Liver (tissue), 9 donors: ENCODE results near the gene TSPEAR. TPM values are rescaled to one million over a fixed set of nuclear protein-coding genes. Genes with fewer than 3 reads are reported as not detected.
A peak's percentile ranks its signal among the peaks of the same experiment; 100 is the strongest.

Experiments used
- DNase-seq: peaks from one replicate; pipeline ENCODE4 v3.0.0-alpha.2; 2017; ENCODE audit warnings: low spot score
- H3K27ac ChIP-seq, 2 donors: one replicate each; pipeline ENCODE4 v1.7.0; 2013; ENCODE audit warnings: inconsistent platforms in 2 of 2, low read length in 2 of 2, control low read depth in 1 of 2, low read depth in 1 of 2, mild to moderate bottlenecking in 1 of 2
- H3K27me3 ChIP-seq, 4 donors: one replicate each; pipeline versions ENCODE4 v1.6.1 to v1.7.0; 2013; ENCODE audit warnings: low read length in 3 of 4, inconsistent platforms in 1 of 4, mild to moderate bottlenecking in 1 of 4, moderate library complexity in 1 of 4; ENCODE audit not compliant: control insufficient read depth in 4 of 4, insufficient read depth in 4 of 4
- H3K36me3 ChIP-seq, 4 donors: one replicate each; pipeline versions ENCODE4 v1.6.1 to v1.7.0; 2013; ENCODE audit warnings: low read length in 3 of 4, mild to moderate bottlenecking in 3 of 4, low read depth in 1 of 4, moderate library complexity in 1 of 4; ENCODE audit not compliant: control insufficient read depth in 4 of 4, insufficient read depth in 3 of 4
- H3K4me1 ChIP-seq, 4 donors: one replicate each; pipeline versions ENCODE4 v1.6.1 to v1.7.0; 2013; ENCODE audit warnings: low read length in 3 of 4, mild to moderate bottlenecking in 3 of 4, moderate library complexity in 1 of 4; ENCODE audit not compliant: control insufficient read depth in 4 of 4, insufficient read depth in 4 of 4
- H3K4me3 ChIP-seq, 3 donors: one replicate each; pipeline versions ENCODE4 v1.6.1 to v1.7.0; 2013; ENCODE audit warnings: low read length in 3 of 3, control low read depth in 1 of 3, low read depth in 1 of 3, mild to moderate bottlenecking in 1 of 3
- H3K9ac ChIP-seq, 2 donors: one replicate each; pipeline ENCODE4 v1.7.0; 2013; ENCODE audit warnings: low read length in 2 of 2, mild to moderate bottlenecking in 2 of 2, moderate library complexity in 2 of 2, control low read depth in 1 of 2, low read depth in 1 of 2
- H3K9me3 ChIP-seq, 4 donors: one replicate each; pipeline versions ENCODE4 v1.6.1 to v1.7.0; 2013; ENCODE audit warnings: low read length in 3 of 4; ENCODE audit not compliant: control insufficient read depth in 4 of 4
- ATF3 ChIP-seq: IDR thresholded peaks from 2 replicates; pipeline ENCODE4 v1.6.1; 2016; ENCODE audit warnings: antibody characterized with exemption
- FOXA1 ChIP-seq: IDR thresholded peaks from 2 replicates; pipeline ENCODE4 v1.6.1; 2016; ENCODE audit warnings: antibody characterized with exemption
- FOXA2 ChIP-seq: IDR thresholded peaks from 2 replicates; pipeline ENCODE4 v1.6.1; 2016; ENCODE audit warnings: antibody characterized with exemption
- GABPA ChIP-seq, 2 donors: IDR thresholded peaks in 1 of 2; conservative IDR thresholded peaks in 1 of 2; 2 replicates each; pipeline ENCODE4 v1.6.1; 2016; ENCODE audit warnings: antibody characterized with exemption in 2 of 2, mild to moderate bottlenecking in 1 of 2, moderate library complexity in 1 of 2
- JUND ChIP-seq, 2 donors: IDR thresholded peaks; 2 replicates each; pipeline ENCODE4 v1.6.1; 2016; ENCODE audit warnings: antibody characterized with exemption in 2 of 2
- RAD21 ChIP-seq, 2 donors: IDR thresholded peaks; 2 replicates each; pipeline ENCODE4 v1.6.1; 2016; ENCODE audit warnings: antibody characterized with exemption in 2 of 2, mild to moderate bottlenecking in 2 of 2
- REST ChIP-seq: IDR thresholded peaks from 2 replicates; pipeline ENCODE4 v1.6.1; 2016; ENCODE audit warnings: antibody characterized with exemption, mild to moderate bottlenecking
- RXRA ChIP-seq, 2 donors: IDR thresholded peaks; 2 replicates each; pipeline ENCODE4 v1.6.1; 2017 to 2018; ENCODE audit warnings: antibody characterized with exemption in 2 of 2, mild to moderate bottlenecking in 1 of 2
- SP1 ChIP-seq: IDR thresholded peaks from 2 replicates; pipeline ENCODE4 v1.6.1; 2018; ENCODE audit warnings: antibody characterized with exemption, mild to moderate bottlenecking
- TAF1 ChIP-seq: conservative IDR thresholded peaks from 2 replicates; pipeline ENCODE4 v1.6.1; 2016; ENCODE audit warnings: antibody characterized with exemption, mild to moderate bottlenecking
- YY1 ChIP-seq: IDR thresholded peaks from 2 replicates; pipeline ENCODE4 v1.6.1; 2016; ENCODE audit warnings: antibody characterized with exemption, mild to moderate bottlenecking
- ZBTB33 ChIP-seq: IDR thresholded peaks from 2 replicates; pipeline ENCODE4 v1.6.1; 2016; ENCODE audit warnings: antibody characterized with exemption
- WGBS: extraction: QIAGEN DNeasy Blood & Tissue Kit; methylation state at CpG from one replicate; pipeline ENCODE4 v1.1.7; 2013; 5-methylcytosine and 5-hydroxymethylcytosine counted together
- polyA plus RNA-seq, 2 donors: library from polyadenylated mRNA; stranded (reverse) in 1 of 2; unstranded in 1 of 2; fragments of 200-250 nt in 1 of 2; fragments of >200 nt in 1 of 2; fragmentation: Nextera tagmentation in 1 of 2; extraction: Ambion mirVana in 1 of 2; gene quantifications; one replicate each; pipeline versions ENCODE4 v1.2.1 to v1.2.3, GENCODE V29; 2013 to 2015
- total RNA-seq, 2 donors: library from RNA; depleted of rRNA; stranded (reverse); fragments of >200 nt; gene quantifications; one replicate each; pipeline ENCODE4 v1.2.3, GENCODE V29; 2014
- donor health status: healthy.
- donor health status: healthy.
- donor health status: healthy.
- donor health status: healthy.
- donor health status: healthy.

Gene TSPEAR
- total and polyA plus RNA-seq, 4 donors: under 0.01 to 0.14 (median 0.01) TPM; not detected in 1

- no peak for TF ChIP-seq GABPA (IDR thresholded peaks at IDR 0.05 in 1 of 2, conservative IDR thresholded peaks at IDR 0.05 in 1 of 2)
- no peak for TF ChIP-seq RAD21 (IDR thresholded peaks at IDR 0.05)
- no peak for TF ChIP-seq SP1
- no peak for TF ChIP-seq FOXA1
- no peak for TF ChIP-seq ZBTB33
- no peak for TF ChIP-seq JUND (IDR thresholded peaks at IDR 0.05)
- TF ChIP-seq FOXA2: no peak
- no peak for TF ChIP-seq YY1
- TF ChIP-seq REST: no peak
- TF ChIP-seq RXRA (IDR thresholded peaks at IDR 0.05): no peak
- no peak for TF ChIP-seq TAF1
- no peak for TF ChIP-seq ATF3
- Histone ChIP-seq H3K4me3 (peak overlapping the region in 2 of 3 donors; percentile 41 to 60), H3K4me1 (peaks cover 0 to 11% (median 4%) of the 10 kb centered on the region in 4 donors), H3K27ac (no peak overlapping the region), H3K27me3 (no peaks in the 10 kb centered on the region), H3K9ac (no peak overlapping the region), H3K36me3 (no peaks in the 10 kb centered on the region), H3K9me3 (no peaks in the 10 kb centered on the region)
- WGBS: 88% methylated on average over 15 of the region's 15 CpGs
- no peak for DNase-seq
Observed at GRCh38 chr21:44517175-44517899, 194.0 kb downstream of the TSPEAR start.

- DNase-seq: no peak
- TF ChIP-seq YY1: no peak
- no peak for TF ChIP-seq REST
- Histone ChIP-seq H3K4me1 (peaks cover 0 to 11% (median 4%) of the 10 kb centered on the region in 4 donors), H3K27ac (no peak overlapping the region), H3K4me3 (peak overlapping the region in 1 of 3 donors; percentile 7), H3K36me3 (no peaks in the 10 kb centered on the region), H3K9me3 (no peaks in the 10 kb centered on the region), H3K9ac (no peak overlapping the region), H3K27me3 (no peaks in the 10 kb centered on the region)
- WGBS: 92% methylated on average over 10 of the region's 10 CpGs
Observed at GRCh38 chr21:44516828-44517174, 194.6 kb downstream of the TSPEAR start.
